Gastroesophageal sphincter (tissue), 3 donors: Measurements from ENCODE around the gene MARCO.

ENCODE experiments used
- EP300 ChIP-seq: sonication (generic); formaldehyde crosslinking; IDR thresholded peaks from one replicate; pipeline ENCODE4 v1.6.1; 2017; ENCODE audit warnings: antibody characterized with exemption, mild to moderate bottlenecking
- POLR2A ChIP-seq, 2 donors: fragments of 450-650 bp; IDR thresholded peaks; one replicate each; pipeline ENCODE4 v1.6.1; 2017; ENCODE audit warnings: antibody characterized with exemption in 2 of 2, mild to moderate bottlenecking in 2 of 2, moderate library complexity in 1 of 2
- POLR2AphosphoS5 ChIP-seq: sonication (generic); formaldehyde crosslinking; IDR thresholded peaks from one replicate; pipeline ENCODE4 v1.6.1; 2017; ENCODE audit warnings: antibody characterized with exemption
- TF ChIP-seq, protein P1 (sequence below), 4 experiments: fragments of 200-600 bp in 2 of 4; fragments of 450-650 bp in 2 of 4; sonication (generic) in 1 of 4; IDR thresholded peaks; one replicate each; pipeline ENCODE4 v1.5.1; 2017 to 2019; ENCODE audit warnings: antibody characterized with exemption in 4 of 4, mild to moderate bottlenecking in 2 of 4, moderate library complexity in 2 of 4

- TF ChIP-seq, protein P1, sequence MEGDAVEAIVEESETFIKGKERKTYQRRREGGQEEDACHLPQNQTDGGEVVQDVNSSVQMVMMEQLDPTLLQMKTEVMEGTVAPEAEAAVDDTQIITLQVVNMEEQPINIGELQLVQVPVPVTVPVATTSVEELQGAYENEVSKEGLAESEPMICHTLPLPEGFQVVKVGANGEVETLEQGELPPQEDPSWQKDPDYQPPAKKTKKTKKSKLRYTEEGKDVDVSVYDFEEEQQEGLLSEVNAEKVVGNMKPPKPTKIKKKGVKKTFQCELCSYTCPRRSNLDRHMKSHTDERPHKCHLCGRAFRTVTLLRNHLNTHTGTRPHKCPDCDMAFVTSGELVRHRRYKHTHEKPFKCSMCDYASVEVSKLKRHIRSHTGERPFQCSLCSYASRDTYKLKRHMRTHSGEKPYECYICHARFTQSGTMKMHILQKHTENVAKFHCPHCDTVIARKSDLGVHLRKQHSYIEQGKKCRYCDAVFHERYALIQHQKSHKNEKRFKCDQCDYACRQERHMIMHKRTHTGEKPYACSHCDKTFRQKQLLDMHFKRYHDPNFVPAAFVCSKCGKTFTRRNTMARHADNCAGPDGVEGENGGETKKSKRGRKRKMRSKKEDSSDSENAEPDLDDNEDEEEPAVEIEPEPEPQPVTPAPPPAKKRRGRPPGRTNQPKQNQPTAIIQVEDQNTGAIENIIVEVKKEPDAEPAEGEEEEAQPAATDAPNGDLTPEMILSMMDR (IDR thresholded peaks at IDR 0.05), result peak in 3 of 4 experiments; percentile 32 to 62 (median 34)
- TF ChIP-seq POLR2AphosphoS5 (no peak), POLR2A (IDR thresholded peaks at IDR 0.05) (no peak), EP300 (no peak)
These were observed 69.3 kb downstream of the MARCO start for GRCh38 chr2:119011162-119011909.
